Measurements from ENCODE around the gene PRAME.
A peak's percentile ranks its signal among the peaks of the same experiment; 100 is the strongest.

PRAME gene

DNA sequence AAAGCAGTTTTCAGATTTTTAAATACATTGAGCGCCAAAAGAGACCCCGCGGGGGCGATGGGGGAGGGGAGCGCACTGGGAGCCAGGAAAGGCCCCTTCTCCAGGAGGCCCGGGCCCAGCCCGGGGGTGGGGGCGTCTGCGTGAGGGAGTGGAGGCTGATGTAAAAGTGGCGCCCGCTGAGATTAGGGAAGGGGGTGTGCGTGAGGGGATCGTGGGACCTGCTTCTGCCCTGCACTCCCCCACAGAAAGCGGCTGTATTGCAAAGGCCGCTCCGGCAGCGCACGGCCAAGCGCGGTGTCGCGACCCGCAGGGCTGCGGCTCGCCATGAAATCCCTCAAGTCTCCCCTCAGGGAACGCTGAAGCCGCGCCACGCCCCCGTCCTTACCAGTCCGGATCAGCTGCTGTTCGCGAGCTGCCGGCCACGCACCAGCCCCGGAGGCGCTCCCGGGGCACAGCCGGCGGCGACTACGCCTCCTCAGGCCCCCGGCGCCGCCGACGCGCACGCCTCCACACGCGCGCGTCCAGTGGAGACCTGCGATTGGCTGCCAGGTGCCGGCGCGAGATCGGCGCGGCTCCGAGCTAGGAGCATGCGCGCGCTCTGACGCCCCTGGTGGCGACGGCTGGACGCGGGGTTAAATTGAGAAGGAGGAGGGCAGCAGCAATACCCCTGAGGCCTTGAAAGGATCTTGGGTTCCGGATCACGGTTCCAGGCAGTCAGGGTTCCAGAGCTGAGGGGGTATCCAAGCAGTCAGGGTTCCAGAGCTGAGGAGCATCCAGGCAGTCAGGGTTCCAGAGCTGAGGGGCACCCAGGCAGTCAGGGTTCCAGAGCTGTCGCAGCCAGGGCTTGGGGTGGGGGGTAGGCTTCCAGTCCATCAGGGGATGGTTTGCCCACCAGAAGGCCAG is 50.5 kb downstream of the PRAME start, which contains the start of gene ZNF280B:
Gene ZNF280B, minus strand, starts transcription at position 469 of the 903 bp plus-strand sequence. CDS start 19,344 bp downstream, outside the sequence.
- Histone ChIP-seq H3K27me3 (replicated peaks; ENCODE audit: control insufficient read depth, insufficient read depth, low read length) (no peaks in the 10 kb centered on the region), H3K36me3 (ENCODE audit: control insufficient read depth, insufficient read depth, low read length) (no peaks in the 10 kb centered on the region), H3K4me3 (replicated peaks; ENCODE audit: low read depth, low read length) (peak within 1 kb of the TSS; percentile 79)
- DNase-seq (ENCODE audit: extremely low read depth, insufficient read length): peak; percentile 89
- TF ChIP-seq CTCF (IDR thresholded peaks at IDR 0.05; ENCODE audit: insufficient read depth, low read length, poor library complexity, severe bottlenecking): peak; percentile 72

DNA sequence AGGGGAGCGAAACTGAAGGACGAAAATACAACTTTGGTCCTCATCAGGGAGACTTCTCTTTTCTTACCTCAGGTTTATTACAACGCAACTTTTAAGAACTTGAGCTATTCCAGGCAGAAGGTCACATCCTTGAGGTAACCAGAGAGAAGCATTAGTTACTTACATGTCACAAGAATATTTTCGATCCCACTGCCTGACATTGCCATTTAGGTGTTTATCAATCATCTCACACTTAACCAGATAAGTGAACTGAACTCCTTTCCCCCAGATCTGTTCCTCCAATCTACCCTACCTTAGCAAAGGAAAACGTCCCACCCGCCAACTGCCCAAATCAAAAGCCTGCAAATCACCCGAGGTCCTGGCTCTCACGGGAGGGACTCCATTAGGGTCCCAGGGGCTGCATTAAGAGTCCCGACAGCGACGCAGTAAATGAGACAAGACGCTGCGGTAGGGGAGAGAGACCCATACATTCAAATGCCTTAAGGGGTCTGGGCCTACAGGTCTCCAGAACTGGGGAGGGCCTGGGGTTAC is 51.3 kb downstream of the PRAME start:
- TF ChIP-seq CTCF (IDR thresholded peaks at IDR 0.05; ENCODE audit: insufficient read depth, low read length, poor library complexity, severe bottlenecking): no peak
- no peaks in the 10 kb centered on the region for H3K27me3 ChIP-seq (replicated peaks; ENCODE audit: control insufficient read depth, insufficient read depth, low read length)
- peak overlapping the region; percentile 79 for H3K4me3 ChIP-seq (replicated peaks; ENCODE audit: low read depth, low read length)
- no peak for DNase-seq (ENCODE audit: extremely low read depth, insufficient read length)
- H3K36me3 ChIP-seq (ENCODE audit: control insufficient read depth, insufficient read depth, low read length): no peaks in the 10 kb centered on the region

DNA sequence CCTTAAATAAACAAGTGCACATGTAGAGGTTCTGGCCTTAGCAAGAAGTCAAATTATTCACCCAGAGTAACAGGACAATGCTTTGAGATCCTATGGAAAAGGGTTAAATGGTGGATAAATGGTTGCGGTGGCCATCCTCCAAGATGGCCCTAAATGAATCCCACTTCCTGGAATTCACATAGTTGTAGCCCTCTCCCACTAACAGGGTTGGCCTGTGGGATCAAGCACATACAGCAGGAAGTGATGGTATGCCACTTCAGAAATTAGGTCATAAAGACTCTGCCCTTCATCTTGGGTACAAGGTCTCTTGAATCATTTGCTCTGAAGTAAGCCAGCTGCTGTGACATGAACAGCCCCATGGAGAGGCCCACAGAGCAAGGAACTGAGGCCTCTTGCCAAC is 52.3 kb downstream of the PRAME start:
- H3K36me3 ChIP-seq (ENCODE audit: control insufficient read depth, insufficient read depth, low read length): no peaks in the 10 kb centered on the region
- no peaks in the 10 kb centered on the region for H3K27me3 ChIP-seq (replicated peaks; ENCODE audit: control insufficient read depth, insufficient read depth, low read length)
- DNase-seq (ENCODE audit: extremely low read depth, insufficient read length): no peak
- TF ChIP-seq CTCF (IDR thresholded peaks at IDR 0.05; ENCODE audit: insufficient read depth, low read length, poor library complexity, severe bottlenecking): no peak
- no peak overlapping the region for H3K4me3 ChIP-seq (replicated peaks; ENCODE audit: low read depth, low read length)

GRCh38 chr22:22498267-22498666 is 60.8 kb downstream of the PRAME start:
- no peak for DNase-seq (ENCODE audit: extremely low read depth, insufficient read length)
- H3K36me3 ChIP-seq (ENCODE audit: control insufficient read depth, insufficient read depth, low read length): no peaks in the 10 kb centered on the region
- no peak for TF ChIP-seq CTCF (IDR thresholded peaks at IDR 0.05; ENCODE audit: insufficient read depth, low read length, poor library complexity, severe bottlenecking)
- H3K27me3 ChIP-seq (replicated peaks; ENCODE audit: control insufficient read depth, insufficient read depth, low read length): no peaks in the 10 kb centered on the region
- H3K4me3 ChIP-seq (replicated peaks; ENCODE audit: low read depth, low read length): no peak overlapping the region
